BJ (cell line): ENCODE data around the gene PHF20. TPM values are rescaled to one million over a fixed set of nuclear protein-coding genes. Genes with fewer than 3 reads are reported as not detected.
"Not testable (repeated sequence)": the region's sequence is repeated elsewhere in the genome, so short reads cannot be mapped to it uniquely, and the experiment has no call there.

Source experiments
- CTCF ChIA-PET: fragments of 350-600 bp; formaldehyde crosslinking; extraction: SDS; loops from one replicate; lab custom pipeline; 2021; ENCODE audit warnings: antibody characterized with exemption, inconsistent platforms; lab: Yijun Ruan, JAX
- POLR2A ChIA-PET: fragments of 300-600 bp; sonication (Branson Sonifier 250); formaldehyde crosslinking; extraction: SDS; loops from one replicate; lab custom pipeline; 2021; ENCODE audit warnings: antibody characterized with exemption; lab: Charles Lee
- DNase-seq: peaks from one replicate; pipeline ENCODE4 v3.0.0-alpha.2; 2011; ENCODE audit warnings: low read depth
- H3K27me3 ChIP-seq: 2 replicates; pipeline ENCODE4 v1.6.0; 2011; ENCODE audit warnings: low read length; ENCODE audit not compliant: control insufficient read depth, insufficient read depth
- H3K36me3 ChIP-seq: 2 replicates; pipeline ENCODE4 v1.5.1; 2011; ENCODE audit warnings: low read length; ENCODE audit not compliant: control insufficient read depth, insufficient read depth
- H3K4me3 ChIP-seq: 2 replicates; pipeline ENCODE4 v1.5.1; 2011; ENCODE audit warnings: low read depth, mild to moderate bottlenecking, control low read depth, low read length
- polyA plus RNA-seq: library from polyadenylated mRNA; depleted of rRNA; stranded (reverse); fragments of >200 nt; gene quantifications from 2 replicates; pipeline ENCODE4 v1.2.3, GENCODE V29; 2011
- TF ChIP-seq, protein P1 (sequence below): IDR thresholded peaks from 2 replicates; pipeline ENCODE4 v1.5.1; 2011; ENCODE audit warnings: low read depth, mild to moderate bottlenecking, control low read depth, inconsistent platforms, low read length, moderate library complexity; ENCODE audit not compliant: insufficient read depth

PHF20 gene
- polyA plus RNA-seq, 1 experiment = 24.9 TPM

GRCh38 chr20:35741892-35742740 is 29.7 kb upstream of the PHF20 start, which contains the start of gene RBM39:
Gene RBM39 (minus strand): TSS chr20:35742260. CDS start chr20:35740874, 1,386 bp downstream.
- Histone ChIP-seq H3K27me3 (no peaks in the 10 kb centered on the region), H3K4me3 (peak within 1 kb of the TSS; percentile 77), H3K36me3 (peaks cover 7% of the 10 kb centered on the region)
- ChIA-PET POLR2A (interaction anchor here (0.6 to 1.7 kb wide), 12 partner anchors 13 to 548 kb away, joined by 3 to 21 read pairs (median 4); partner anchors contain the start of genes SCAND1 and SPAG4), CTCF (interaction anchor here (0.6 to 2.4 kb wide), 14 partner anchors 14 to 396 kb away, joined by 3 to 8 read pairs (median 4); partner anchors contain the start of genes PHF20 and SCAND1)
- TF ChIP-seq, protein P1, sequence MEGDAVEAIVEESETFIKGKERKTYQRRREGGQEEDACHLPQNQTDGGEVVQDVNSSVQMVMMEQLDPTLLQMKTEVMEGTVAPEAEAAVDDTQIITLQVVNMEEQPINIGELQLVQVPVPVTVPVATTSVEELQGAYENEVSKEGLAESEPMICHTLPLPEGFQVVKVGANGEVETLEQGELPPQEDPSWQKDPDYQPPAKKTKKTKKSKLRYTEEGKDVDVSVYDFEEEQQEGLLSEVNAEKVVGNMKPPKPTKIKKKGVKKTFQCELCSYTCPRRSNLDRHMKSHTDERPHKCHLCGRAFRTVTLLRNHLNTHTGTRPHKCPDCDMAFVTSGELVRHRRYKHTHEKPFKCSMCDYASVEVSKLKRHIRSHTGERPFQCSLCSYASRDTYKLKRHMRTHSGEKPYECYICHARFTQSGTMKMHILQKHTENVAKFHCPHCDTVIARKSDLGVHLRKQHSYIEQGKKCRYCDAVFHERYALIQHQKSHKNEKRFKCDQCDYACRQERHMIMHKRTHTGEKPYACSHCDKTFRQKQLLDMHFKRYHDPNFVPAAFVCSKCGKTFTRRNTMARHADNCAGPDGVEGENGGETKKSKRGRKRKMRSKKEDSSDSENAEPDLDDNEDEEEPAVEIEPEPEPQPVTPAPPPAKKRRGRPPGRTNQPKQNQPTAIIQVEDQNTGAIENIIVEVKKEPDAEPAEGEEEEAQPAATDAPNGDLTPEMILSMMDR = peak; percentile 60
- DNase-seq = peak; percentile 99

DNA sequence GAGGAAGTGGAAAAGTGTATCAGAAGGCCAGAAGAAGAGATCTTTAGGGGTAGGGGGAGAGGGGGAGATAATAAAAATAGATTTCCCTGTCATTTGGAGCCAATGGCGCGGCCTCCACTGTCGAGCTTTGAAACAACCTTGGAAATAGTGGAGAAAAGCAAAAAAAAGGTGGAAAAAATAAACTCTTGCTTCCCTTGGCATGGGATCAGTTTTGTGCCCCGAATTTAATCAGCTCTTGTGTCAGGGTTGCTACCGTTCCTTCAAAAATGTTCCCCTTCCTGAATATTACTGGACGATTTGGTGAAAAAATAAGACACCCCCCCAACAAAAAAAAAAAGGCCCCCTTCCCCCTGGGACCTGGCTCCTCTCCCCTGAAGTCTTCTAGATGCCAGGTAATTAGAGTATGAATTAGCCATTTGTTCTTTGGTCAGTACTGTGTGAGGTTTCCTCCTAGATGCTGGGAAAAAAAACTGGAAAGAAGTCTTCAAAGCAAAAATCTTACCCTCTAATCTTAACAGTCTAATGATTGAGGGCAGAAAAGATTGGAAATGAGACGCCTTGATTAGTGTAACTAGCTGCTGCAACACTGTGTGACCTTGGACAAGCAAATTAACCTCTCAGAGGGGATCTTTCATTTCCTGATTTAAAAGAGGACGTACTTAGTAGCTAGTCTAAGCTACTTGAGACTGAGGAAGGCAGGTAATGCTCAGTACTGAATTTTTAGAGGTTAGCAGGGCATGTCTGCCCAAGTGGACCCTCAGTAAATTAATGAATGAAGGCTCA is 28.9 kb upstream of the PHF20 start:
- ChIA-PET CTCF (interaction anchor here (0.6 to 2.4 kb wide), 12 partner anchors 13 to 396 kb away, joined by 3 to 8 read pairs (median 4); partner anchors contain the start of genes PHF20 and SCAND1), POLR2A (interaction anchor here (0.6 to 1.7 kb wide), 13 partner anchors 12 to 549 kb away, joined by 3 to 21 read pairs (median 4); partner anchors contain the start of genes SCAND1 and SPAG4)
- H3K4me3 ChIP-seq = peak overlapping the region; percentile 69
- no peak for DNase-seq
- no peaks in the 10 kb centered on the region for H3K27me3 ChIP-seq
- peaks cover 5% of the 10 kb centered on the region for H3K36me3 ChIP-seq
- TF ChIP-seq, protein P1 = no peak

DNA sequence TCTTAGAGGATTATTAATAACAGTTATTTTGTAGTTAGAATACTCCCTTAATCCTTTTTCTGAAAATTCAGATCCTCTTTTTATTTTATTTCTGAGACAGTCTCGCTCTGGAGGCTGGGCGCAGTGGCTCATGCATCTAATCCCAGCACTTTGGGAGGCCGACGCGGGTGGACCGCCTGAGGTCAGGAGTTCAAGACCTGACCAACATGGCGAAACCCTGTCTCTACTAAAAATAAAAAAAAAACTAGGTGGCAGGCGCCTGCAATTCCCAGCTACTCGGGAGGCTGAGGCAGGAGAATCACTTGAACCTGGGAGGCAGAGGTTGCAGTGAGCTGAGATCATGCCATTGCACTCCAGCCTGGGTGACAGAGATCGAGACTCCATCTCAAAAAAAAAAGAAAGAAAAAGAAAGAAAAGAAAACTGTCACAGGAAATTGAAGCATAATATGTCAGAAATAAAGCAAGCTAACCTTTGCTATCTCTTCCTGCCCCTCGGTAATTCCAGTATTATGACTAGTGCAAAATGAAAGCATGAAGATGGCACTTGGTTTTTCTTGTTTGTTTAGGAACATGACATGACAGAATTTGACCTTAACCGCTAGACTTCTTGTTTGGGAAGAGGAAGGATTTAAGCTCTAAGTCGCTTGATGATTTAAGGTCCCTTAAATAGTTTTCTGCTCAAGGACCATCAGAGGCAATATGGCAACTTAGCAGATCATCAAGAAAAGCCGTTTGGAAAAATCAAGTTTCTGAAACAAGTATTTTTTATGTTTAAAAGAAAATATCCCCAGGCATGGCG is 27.9 kb upstream of the PHF20 start:
- no peak for DNase-seq

DNA sequence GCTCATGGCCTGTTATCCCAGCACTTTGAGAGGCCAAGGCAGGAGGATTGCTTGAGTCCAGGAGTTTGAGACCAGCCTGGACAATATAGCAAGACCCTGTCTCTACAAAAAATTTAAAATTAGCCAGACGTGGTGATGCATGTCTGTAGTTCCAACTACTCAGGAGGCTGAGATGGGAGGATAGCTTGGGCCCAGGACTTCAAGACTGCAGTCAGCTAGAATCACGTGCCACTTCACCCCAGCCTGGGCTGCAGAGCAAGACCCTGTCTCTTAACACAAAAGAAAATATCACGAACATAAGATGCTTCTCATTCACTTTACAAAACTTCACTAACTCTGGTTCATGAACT is 27.3 kb upstream of the PHF20 start:
- H3K27me3 ChIP-seq, H3K36me3 ChIP-seq, H3K4me3 ChIP-seq, DNase-seq: not testable (repeated sequence)
- CTCF ChIA-PET = interaction anchor here (2.4 kb wide), 1 partner anchor 11 kb away, joined by 7 read pairs; no protein-coding TSS in a partner anchor
- POLR2A ChIA-PET = interaction anchor here (0.6 kb wide), 2 partner anchors 10 to 209 kb away, joined by 3 read pairs; no protein-coding TSS in a partner anchor

More for the DNA sequence above, 27.9 kb upstream of the PHF20 start:
- ChIA-PET POLR2A (interaction anchor here (0.6 kb wide), 3 partner anchors 10 to 209 kb away, joined by 3 to 4 read pairs (median 3); no protein-coding TSS in a partner anchor), CTCF (interaction anchor here (2.4 kb wide), 1 partner anchor 12 kb away, joined by 7 read pairs; no protein-coding TSS in a partner anchor)
- TF ChIP-seq, protein P1 = no peak
- Histone ChIP-seq H3K36me3 (peaks cover 2% of the 10 kb centered on the region), H3K27me3 (no peaks in the 10 kb centered on the region), H3K4me3 (no peak overlapping the region)

GRCh38 chr20:35750611-35751010 is 21.2 kb upstream of the PHF20 start:
- POLR2A ChIA-PET = no interaction called here
- Histone ChIP-seq H3K36me3 (no peaks in the 10 kb centered on the region), H3K27me3 (no peaks in the 10 kb centered on the region), H3K4me3 (no peak overlapping the region)
- no peak for DNase-seq
- CTCF ChIA-PET = no interaction called here
- TF ChIP-seq, protein P1 = no peak
